Peyer's patch (tissue), 4 donors: ENCODE measurements around the gene BDH2. TPM values are rescaled to one million over a fixed set of nuclear protein-coding genes. Genes with fewer than 3 reads are reported as not detected.

Experiments
- DNase-seq, 3 donors: peaks; one replicate each; pipeline ENCODE4 v3.0.0-alpha.2; 2017 to 2019
- H3K27ac ChIP-seq, 4 donors: fragments of 200-600 bp; sonication (generic); one replicate each; pipeline ENCODE4 v1.5.1; 2016 to 2019
- H3K27me3 ChIP-seq, 2 donors: fragments of 200-600 bp; sonication (generic); one replicate each; pipeline ENCODE4 v1.5.1; 2019
- H3K36me3 ChIP-seq, 3 donors: fragments of 200-600 bp; sonication (generic); one replicate each; pipeline ENCODE4 v1.5.1; 2016 to 2019
- H3K4me1 ChIP-seq, 4 donors: fragments of 200-600 bp; sonication (generic); one replicate each; pipeline ENCODE4 v1.5.1; 2016 to 2019
- H3K4me3 ChIP-seq, 4 donors: fragments of 200-600 bp; sonication (generic); 1 replicate in 3 of 4; 2 replicates in 1 of 4; pipeline ENCODE4 v1.5.1; 2016 to 2019; ENCODE audit warnings: mild to moderate bottlenecking in 1 of 4
- H3K9me3 ChIP-seq, 4 donors: fragments of 200-600 bp; sonication (generic); one replicate each; pipeline ENCODE4 v1.5.1; 2016 to 2019; ENCODE audit warnings: mild to moderate bottlenecking in 1 of 4
- CTCF ChIP-seq, 6 experiments: fragments of 450-650 bp in 4 of 6; fragments of 200-600 bp in 2 of 6; sonication (generic) in 1 of 6; IDR thresholded peaks; one replicate each; pipeline ENCODE4 v1.5.1; 2017 to 2019; ENCODE audit warnings: antibody characterized with exemption in 6 of 6, mild to moderate bottlenecking in 3 of 6, moderate library complexity in 1 of 6
- POLR2A ChIP-seq, 2 donors: fragments of 450-650 bp; IDR thresholded peaks; one replicate each; pipeline ENCODE4 v1.5.1; 2017; ENCODE audit warnings: antibody characterized with exemption in 2 of 2, mild to moderate bottlenecking in 2 of 2, moderate library complexity in 2 of 2
- total RNA-seq, 4 donors: library from RNA; depleted of rRNA; stranded (reverse); fragments of >200 nt; gene quantifications; one replicate each; pipeline ENCODE4 v1.1.0, GENCODE V29; 2016

BDH2 gene
- total RNA-seq, 4 donors from 2014 or later, result 65.2 to 128 (median 114) TPM

GRCh38 chr4:103044183-103044582, 55.5 kb downstream of the BDH2 start:
- no peak for DNase-seq
- Histone ChIP-seq H3K36me3 (peaks cover 0 to 3% (median 0%) of the 10 kb centered on the region in 3 donors), H3K9me3 (no peaks in the 10 kb centered on the region), H3K4me1 (no peaks in the 10 kb centered on the region), H3K27ac (no peak overlapping the region), H3K27me3 (no peaks in the 10 kb centered on the region), H3K4me3 (no peak overlapping the region)
- TF ChIP-seq POLR2A (IDR thresholded peaks at IDR 0.05) (no peak), CTCF (IDR thresholded peaks at IDR 0.05) (no peak)

- Histone ChIP-seq H3K4me1 (no peaks in the 10 kb centered on the region), H3K27ac (no peak overlapping the region), H3K36me3 (no peaks in the 10 kb centered on the region), H3K27me3 (no peaks in the 10 kb centered on the region), H3K4me3 (no peak overlapping the region), H3K9me3 (no peaks in the 10 kb centered on the region)
- TF ChIP-seq POLR2A (IDR thresholded peaks at IDR 0.05) (no peak), CTCF (IDR thresholded peaks at IDR 0.05) (no peak)
- DNase-seq, result no peak
Observed at GRCh38 chr4:103036169-103036568, 63.5 kb downstream of the BDH2 start.

- TF ChIP-seq POLR2A (IDR thresholded peaks at IDR 0.05) (no peak), CTCF (IDR thresholded peaks at IDR 0.05) (peak in 4 of 6 experiments; percentile 28 to 72 (median 50))
- no peaks in the 10 kb centered on the region for H3K36me3 ChIP-seq
- H3K27ac ChIP-seq, result no peak overlapping the region
- peak in 1 of 3 donors; percentile 65 for DNase-seq
- no peaks in the 10 kb centered on the region for H3K9me3 ChIP-seq
- no peaks in the 10 kb centered on the region for H3K27me3 ChIP-seq
- no peak overlapping the region for H3K4me3 ChIP-seq
- H3K4me1 ChIP-seq, result no peaks in the 10 kb centered on the region
Observed at GRCh38 chr4:103032574-103032973, 67.1 kb downstream of the BDH2 start.

- no peaks in the 10 kb centered on the region for H3K27me3 ChIP-seq
- TF ChIP-seq POLR2A (IDR thresholded peaks at IDR 0.05), result no peak
- no peak for TF ChIP-seq CTCF (IDR thresholded peaks at IDR 0.05)
- H3K9me3 ChIP-seq, result no peaks in the 10 kb centered on the region
- H3K4me1 ChIP-seq, result no peaks in the 10 kb centered on the region
- no peak overlapping the region for H3K4me3 ChIP-seq
- no peaks in the 10 kb centered on the region for H3K36me3 ChIP-seq
- no peak overlapping the region for H3K27ac ChIP-seq
- DNase-seq, result no peak
Observed at GRCh38 chr4:103030791-103031190, 68.8 kb downstream of the BDH2 start.

- Histone ChIP-seq H3K4me3 (no peak overlapping the region), H3K36me3 (no peaks in the 10 kb centered on the region), H3K4me1 (no peaks in the 10 kb centered on the region), H3K27ac (no peak overlapping the region), H3K27me3 (no peaks in the 10 kb centered on the region), H3K9me3 (no peaks in the 10 kb centered on the region)
- DNase-seq, result no peak
- no peak for TF ChIP-seq CTCF (IDR thresholded peaks at IDR 0.05)
- no peak for TF ChIP-seq POLR2A (IDR thresholded peaks at IDR 0.05)
Observed at GRCh38 chr4:103029300-103029699, 70.3 kb downstream of the BDH2 start.

Other genes with a start within 250 kb of the BDH2 start
- gene CISD2, start 230.8 kb downstream of the BDH2 start, total RNA-seq, result 10 to 100 TPM in 2 of 4 donors, 1 to 10 TPM in 2; 5.0 to 21.4 (median 9.3) TPM
- under 1 TPM in 1 of 4 donors, not detected in 3; 0.40 TPM for gene SLC9B1, start 80.1 kb downstream of the BDH2 start, total RNA-seq
- 10 to 100 TPM in 2 of 4 donors, 1 to 10 TPM in 2; 1.1 to 19.0 (median 7.8) TPM for gene SLC9B2, start 23.1 kb downstream of the BDH2 start, total RNA-seq
- gene CENPE, start 98.5 kb upstream of the BDH2 start, total RNA-seq, result 10 to 100 TPM in 1 of 4 donors, 1 to 10 TPM in 3; 2.3 to 10.7 (median 7.1) TPM